A673 (cell line): ENCODE results near the gene GNLY. TPM values are rescaled to one million over a fixed set of nuclear protein-coding genes. Genes with fewer than 3 reads are reported as not detected.

ENCODE experiments used
- BruUV-seq: library from RNA; stranded (reverse); fragments of 400-500 nt; replicated peaks from 2 replicates; lab custom pipeline; 2021; lab: Mats Ljungman, UMichigan
- CTCF ChIA-PET: fragments of 300-600 bp; sonication (Branson Sonifier 250); formaldehyde crosslinking; loops from one replicate; lab custom pipeline; 2022; ENCODE audit warnings: antibody characterized with exemption; lab: Charles Lee
- POLR2A ChIA-PET: fragments of 300-600 bp; sonication (Branson Sonifier 250); formaldehyde crosslinking; loops from one replicate; lab custom pipeline; 2022; ENCODE audit warnings: antibody characterized with exemption; ENCODE audit not compliant: low non-redundant PET; lab: Charles Lee
- DNase-seq: peaks from one replicate; pipeline ENCODE4 v3.0.0-alpha.2; 2015; ENCODE audit warnings: low spot score
- H3K27ac ChIP-seq: fragments of 200-600 bp; sonication (generic); 2 replicates; pipeline ENCODE4 v1.5.1; 2016; ENCODE audit warnings: mixed run types, low read depth, mild to moderate bottlenecking, mixed read lengths, antibody characterized with exemption, low read length; ENCODE audit not compliant: poor library complexity, severe bottlenecking
- H3K27me3 ChIP-seq: fragments of 200-600 bp; sonication (generic); replicated peaks from 2 replicates; pipeline ENCODE4 v1.6.1; 2017; ENCODE audit warnings: mixed run types, low read depth, mild to moderate bottlenecking, mixed read lengths, antibody characterized with exemption, low read length; ENCODE audit not compliant: insufficient read depth, poor library complexity
- H3K36me3 ChIP-seq: fragments of 200-600 bp; sonication (generic); 2 replicates; pipeline ENCODE4 v1.6.1; 2016; ENCODE audit warnings: mixed run types, mild to moderate bottlenecking, mixed read lengths, antibody characterized with exemption, low read length; ENCODE audit not compliant: insufficient read depth, poor library complexity, severe bottlenecking
- H3K4me1 ChIP-seq: fragments of 200-600 bp; sonication (generic); 2 replicates; pipeline ENCODE4 v1.6.1; 2017; ENCODE audit warnings: mixed run types, mild to moderate bottlenecking, mixed read lengths, antibody characterized with exemption, low read length; ENCODE audit not compliant: insufficient read depth, poor library complexity, severe bottlenecking
- H3K4me3 ChIP-seq: fragments of 200-600 bp; sonication (generic); 2 replicates; pipeline ENCODE4 v1.5.1; 2016; ENCODE audit warnings: low read depth, mixed run types, mild to moderate bottlenecking, mixed read lengths, low read length; ENCODE audit not compliant: poor library complexity, severe bottlenecking
- H3K9me3 ChIP-seq: fragments of 200-600 bp; sonication (generic); 2 replicates; pipeline ENCODE4 v1.6.1; 2016; ENCODE audit warnings: mixed run types, low read depth, mild to moderate bottlenecking, mixed read lengths, antibody characterized with exemption, low read length; ENCODE audit not compliant: poor library complexity, severe bottlenecking
- EZH2 ChIP-seq: fragments of 200-600 bp; sonication (generic); IDR thresholded peaks from 2 replicates; pipeline ENCODE4 v1.6.1; 2017; ENCODE audit warnings: borderline replicate concordance, low read depth, mild to moderate bottlenecking, mixed read lengths, antibody characterized with exemption, low read length; ENCODE audit not compliant: poor library complexity, severe bottlenecking
- intact Hi-C: fragments of 100-400 bp; cut with micrococcal nuclease; formaldehyde crosslinking; loops from one replicate; pipeline ENCODE4 v1.10.0; 2022; ENCODE audit not compliant: unreplicated experiment
- total RNA-seq: library from RNA; stranded (reverse); gene quantifications from 2 replicates; pipeline ENCODE4 v1.2.3, GENCODE V29; 2021
- TF ChIP-seq, protein P1 (sequence below): fragments of 300-800, 200-600 bp; sonication (generic); conservative IDR thresholded peaks from 2 replicates; pipeline ENCODE4 v1.5.1; 2017; ENCODE audit warnings: low read depth, mild to moderate bottlenecking, antibody characterized with exemption, low read length, moderate library complexity, mixed read lengths

GNLY gene
- total RNA-seq, 1 experiment from 2014 or later = not detected

- Histone ChIP-seq H3K36me3 (no peaks in the 10 kb centered on the region), H3K27ac (no peak overlapping the region), H3K9me3 (no peaks in the 10 kb centered on the region), H3K4me3 (no peak overlapping the region), H3K4me1 (peaks cover 28% of the 10 kb centered on the region), H3K27me3 (no peaks in the 10 kb centered on the region)
- DNase-seq = no peak
- TF ChIP-seq, protein P1, sequence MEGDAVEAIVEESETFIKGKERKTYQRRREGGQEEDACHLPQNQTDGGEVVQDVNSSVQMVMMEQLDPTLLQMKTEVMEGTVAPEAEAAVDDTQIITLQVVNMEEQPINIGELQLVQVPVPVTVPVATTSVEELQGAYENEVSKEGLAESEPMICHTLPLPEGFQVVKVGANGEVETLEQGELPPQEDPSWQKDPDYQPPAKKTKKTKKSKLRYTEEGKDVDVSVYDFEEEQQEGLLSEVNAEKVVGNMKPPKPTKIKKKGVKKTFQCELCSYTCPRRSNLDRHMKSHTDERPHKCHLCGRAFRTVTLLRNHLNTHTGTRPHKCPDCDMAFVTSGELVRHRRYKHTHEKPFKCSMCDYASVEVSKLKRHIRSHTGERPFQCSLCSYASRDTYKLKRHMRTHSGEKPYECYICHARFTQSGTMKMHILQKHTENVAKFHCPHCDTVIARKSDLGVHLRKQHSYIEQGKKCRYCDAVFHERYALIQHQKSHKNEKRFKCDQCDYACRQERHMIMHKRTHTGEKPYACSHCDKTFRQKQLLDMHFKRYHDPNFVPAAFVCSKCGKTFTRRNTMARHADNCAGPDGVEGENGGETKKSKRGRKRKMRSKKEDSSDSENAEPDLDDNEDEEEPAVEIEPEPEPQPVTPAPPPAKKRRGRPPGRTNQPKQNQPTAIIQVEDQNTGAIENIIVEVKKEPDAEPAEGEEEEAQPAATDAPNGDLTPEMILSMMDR = no peak
- TF ChIP-seq EZH2 = no peak
- no TSS peak for BruUV-seq
- POLR2A ChIA-PET = interaction anchor here (0.7 kb wide), 1 partner anchor 110 kb away, joined by 4 read pairs; no protein-coding TSS in a partner anchor
- CTCF ChIA-PET = interaction anchor here (0.9 to 1.8 kb wide), 4 partner anchors 28 to 70 kb away, joined by 4 to 10 read pairs (median 6); no protein-coding TSS in a partner anchor
- intact Hi-C loops = loop anchor here (1.0 to 2.0 kb wide), 2 partner anchors 28 to 69 kb away; no protein-coding TSS in a partner anchor
Measured at GRCh38 chr2:85706599-85707296, 12.6 kb downstream of the GNLY start.

GRCh38 chr2:85707304-85707703 lies 13.1 kb downstream of the GNLY start:
- intact Hi-C loops = loop anchor here (1.0 to 2.0 kb wide), 2 partner anchors 29 to 70 kb away; no protein-coding TSS in a partner anchor
- H3K27me3 ChIP-seq = no peaks in the 10 kb centered on the region
- TF ChIP-seq, protein P1 = peak; percentile 94
- no peak for TF ChIP-seq EZH2
- H3K27ac ChIP-seq = no peak overlapping the region
- no TSS peak for BruUV-seq
- ChIA-PET CTCF (interaction anchor here (0.5 to 1.8 kb wide), 5 partner anchors 10 to 445 kb away, joined by 3 to 10 read pairs (median 4); no protein-coding TSS in a partner anchor), POLR2A (no interaction called here)
- H3K9me3 ChIP-seq = no peaks in the 10 kb centered on the region
- H3K36me3 ChIP-seq = no peaks in the 10 kb centered on the region
- no peak overlapping the region for H3K4me3 ChIP-seq
- peaks cover 22% of the 10 kb centered on the region for H3K4me1 ChIP-seq
- peak; percentile 89 for DNase-seq

GRCh38 chr2:85708641-85709040 lies 14.5 kb downstream of the GNLY start:
- TF ChIP-seq, protein P1 = no peak
- TF ChIP-seq EZH2 = no peak
- no TSS peak for BruUV-seq
- no peak for DNase-seq
- no peaks in the 10 kb centered on the region for H3K36me3 ChIP-seq
- ChIA-PET POLR2A (no interaction called here), CTCF (no interaction called here)
- no peak overlapping the region for H3K4me3 ChIP-seq
- no peaks in the 10 kb centered on the region for H3K9me3 ChIP-seq
- no peak overlapping the region for H3K27ac ChIP-seq
- no peaks in the 10 kb centered on the region for H3K27me3 ChIP-seq
- H3K4me1 ChIP-seq = peaks cover 12% of the 10 kb centered on the region
- intact Hi-C loops = no loop called here
